ENCODE data around the gene B3GALT5.

- TF ChIP-seq CTCF (IDR thresholded peaks at IDR 0.05) (no peak), POLR2A (IDR thresholded peaks at IDR 0.05) (no peak)
These were observed 51.2 kb downstream of the B3GALT5 start for GRCh38 chr21:39663742-39664492.
